Stimulated activated CD4-positive, alpha-beta T cell treated with anti-CD3 and anti-CD28 coated beads, Interleukin-1b, Interleukin-23, amount 100 ng/mL, for 1 hour (primary cell): ENCODE measurements around the gene SMURF1.

Experiments
- DNase-seq, 2 donors: peaks; one replicate each; pipeline ENCODE4 v3.0.0-alpha.2; 2020; ENCODE audit warnings: low read depth in 2 of 2

Gene SMURF1

DNA sequence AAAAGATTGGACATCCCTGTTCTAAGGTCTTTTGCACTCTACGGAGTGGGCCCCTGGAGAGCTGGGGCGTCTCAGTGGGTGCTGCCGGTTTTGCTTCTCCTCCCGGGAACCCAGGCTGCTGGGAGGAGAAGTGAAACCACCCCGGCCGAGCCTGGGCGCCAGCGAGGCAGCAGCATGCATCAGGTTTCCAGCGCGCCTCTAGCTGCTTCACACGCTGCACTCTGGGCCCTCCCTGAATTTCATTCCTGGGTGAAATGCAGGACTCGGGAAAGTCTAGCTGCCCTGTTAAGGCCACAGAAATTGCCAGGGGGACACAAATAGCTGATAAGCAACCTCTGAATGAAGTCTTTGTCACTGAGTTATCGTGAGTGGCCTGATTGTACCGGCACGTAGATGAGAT, 138.1 kb downstream of the SMURF1 start:
- DNase-seq: no peak

- no peak for DNase-seq
Observed at GRCh38 chr7:99004781-99005500, 139.0 kb downstream of the SMURF1 start.

DNA sequence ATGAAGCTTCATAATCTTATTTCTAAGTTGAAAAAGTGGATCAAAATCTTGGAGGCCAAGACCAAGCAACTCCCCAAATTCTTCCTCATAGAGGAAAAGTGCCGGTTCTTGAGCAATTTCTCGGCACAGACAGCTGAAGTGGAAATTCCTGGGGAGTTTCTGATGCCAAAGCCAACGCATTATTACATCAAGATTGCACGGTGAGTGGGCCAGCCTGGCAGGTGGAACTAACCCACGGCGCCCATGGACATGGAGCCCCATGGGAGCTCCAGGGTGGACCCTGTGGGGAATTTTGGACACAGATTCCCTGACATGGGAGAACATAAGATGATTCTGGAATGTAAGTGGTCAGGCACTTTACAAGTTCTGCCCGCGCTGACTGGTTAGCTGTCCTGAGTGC, 139.7 kb downstream of the SMURF1 start:
- DNase-seq: no peak

GRCh38 chr7:99003419-99003818, 140.5 kb downstream of the SMURF1 start:
- no peak for DNase-seq

GRCh38 chr7:99002827-99003212, 141.1 kb downstream of the SMURF1 start:
- DNase-seq: no peak

DNA sequence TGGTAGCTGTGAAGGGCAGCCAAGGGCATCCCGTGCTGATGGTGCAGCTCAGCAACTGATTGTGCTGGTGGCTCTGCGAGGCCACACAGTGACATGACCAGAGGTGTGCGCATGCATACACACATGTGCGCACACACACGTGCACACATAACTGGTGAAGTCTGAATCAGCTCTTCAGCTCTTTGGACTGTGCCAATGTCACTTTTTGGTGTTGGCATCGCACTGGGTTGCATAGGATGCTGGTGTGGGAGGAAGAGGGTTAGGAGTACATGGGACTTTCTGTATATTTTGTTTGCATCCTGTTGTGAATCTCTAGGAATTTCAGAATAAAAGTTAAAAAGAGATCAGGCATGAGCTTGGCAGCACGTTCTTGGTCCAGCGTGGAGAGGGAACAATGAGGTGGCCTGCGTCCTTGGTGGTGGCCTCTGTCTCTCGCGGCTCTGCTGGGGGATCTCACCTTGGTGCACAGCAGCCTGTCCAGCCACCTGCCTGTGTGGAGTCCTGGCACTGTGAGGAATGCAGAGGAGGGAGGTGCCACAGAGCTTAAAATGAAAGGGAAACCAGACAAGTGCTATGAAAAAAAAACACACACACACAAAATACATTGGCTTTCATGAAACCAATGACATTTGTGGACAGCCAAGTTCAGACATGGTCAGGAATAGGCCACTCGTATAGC, 141.6 kb downstream of the SMURF1 start:
- DNase-seq: no peak

GRCh38 chr7:99001482-99002147, 142.3 kb downstream of the SMURF1 start:
- no peak for DNase-seq

GRCh38 chr7:99000904-99001465, 142.9 kb downstream of the SMURF1 start:
- no peak for DNase-seq

DNA sequence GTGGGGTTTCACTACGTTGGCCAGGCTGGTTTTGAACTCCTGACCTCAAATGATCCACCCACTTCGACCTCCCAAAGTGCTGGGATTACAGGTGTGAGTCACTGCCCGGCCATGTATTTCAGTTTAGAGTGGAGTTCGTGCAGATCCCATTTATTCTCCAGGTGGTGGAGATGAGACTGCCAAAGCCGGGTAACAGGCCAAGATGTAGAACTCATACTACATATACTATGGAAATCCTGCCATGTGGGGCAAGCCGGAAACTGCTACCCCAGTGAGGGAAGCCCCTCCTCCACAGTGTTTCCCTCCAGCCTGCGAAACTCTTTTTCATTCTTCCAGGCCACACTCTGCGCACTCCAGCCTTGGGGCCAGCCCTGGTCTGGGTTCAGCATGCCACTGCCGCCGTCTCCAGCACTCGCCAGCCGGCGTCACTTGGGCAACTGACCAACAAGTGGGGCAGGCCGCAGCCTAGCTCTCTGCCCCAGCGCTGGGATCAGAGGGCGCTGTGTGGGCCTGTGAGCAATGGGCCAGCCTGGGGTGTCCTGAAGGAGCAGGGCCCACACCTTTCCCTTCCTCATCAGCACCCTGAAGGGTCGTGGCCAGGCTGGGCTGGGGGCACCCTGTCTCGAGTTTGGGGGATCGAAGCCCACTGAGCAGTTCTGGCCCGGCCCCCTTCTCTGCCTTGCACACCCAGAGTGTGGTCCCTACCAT, 143.6 kb downstream of the SMURF1 start:
- no peak for DNase-seq

- DNase-seq: no peak
Observed at GRCh38 chr7:98998821-98999725, 144.8 kb downstream of the SMURF1 start.

DNA sequence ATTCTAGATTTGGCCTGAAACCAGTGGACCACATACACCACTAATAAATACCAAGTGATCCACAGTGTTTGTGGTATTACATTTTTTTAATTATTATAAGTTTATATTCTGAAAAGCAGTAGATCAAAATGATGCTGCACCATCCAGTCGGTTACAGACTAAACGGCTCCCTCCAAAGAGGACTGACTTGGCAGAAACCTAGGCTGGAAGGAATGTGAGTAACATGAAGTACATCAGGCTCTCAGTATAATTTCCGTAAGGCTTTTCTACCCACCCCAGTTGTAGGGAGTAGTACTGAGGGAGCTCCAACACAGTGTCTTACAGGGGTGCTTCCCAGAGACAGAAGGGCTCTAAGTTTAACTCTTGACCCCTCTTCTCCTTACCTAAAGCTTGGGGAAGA, 146.1 kb downstream of the SMURF1 start:
- DNase-seq: no peak

- no peak for DNase-seq
Observed at GRCh38 chr7:98996150-98996552, 147.8 kb downstream of the SMURF1 start.

GRCh38 chr7:98995523-98996149, 148.3 kb downstream of the SMURF1 start:
- DNase-seq: no peak

DNA sequence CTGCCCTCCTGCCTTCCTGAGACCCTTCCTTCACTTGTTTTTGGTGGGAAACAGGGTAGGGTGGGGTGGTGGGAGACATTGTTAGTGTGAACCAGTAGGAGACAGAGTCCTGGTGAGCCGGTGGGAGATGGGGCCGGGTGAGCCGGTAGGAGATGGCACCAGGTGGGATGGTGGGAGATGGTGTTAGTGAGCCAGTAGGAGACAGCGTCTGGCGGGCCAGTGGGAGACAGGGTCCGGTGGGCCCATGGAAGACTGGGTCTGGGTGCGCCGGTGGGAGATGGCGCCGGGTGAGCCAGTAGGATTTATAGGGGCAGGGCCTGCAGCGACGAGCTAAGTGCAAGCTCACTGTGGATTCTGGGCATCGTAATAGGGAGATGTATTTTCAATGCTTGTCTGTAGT, 148.8 kb downstream of the SMURF1 start:
- no peak for DNase-seq

- no peak for DNase-seq
Observed at GRCh38 chr7:98994046-98994944, 149.6 kb downstream of the SMURF1 start.

GRCh38 chr7:98993024-98993897, 150.6 kb downstream of the SMURF1 start:
- no peak for DNase-seq

- no peak for DNase-seq
Observed at GRCh38 chr7:98992076-98992475, 151.8 kb downstream of the SMURF1 start.

DNA sequence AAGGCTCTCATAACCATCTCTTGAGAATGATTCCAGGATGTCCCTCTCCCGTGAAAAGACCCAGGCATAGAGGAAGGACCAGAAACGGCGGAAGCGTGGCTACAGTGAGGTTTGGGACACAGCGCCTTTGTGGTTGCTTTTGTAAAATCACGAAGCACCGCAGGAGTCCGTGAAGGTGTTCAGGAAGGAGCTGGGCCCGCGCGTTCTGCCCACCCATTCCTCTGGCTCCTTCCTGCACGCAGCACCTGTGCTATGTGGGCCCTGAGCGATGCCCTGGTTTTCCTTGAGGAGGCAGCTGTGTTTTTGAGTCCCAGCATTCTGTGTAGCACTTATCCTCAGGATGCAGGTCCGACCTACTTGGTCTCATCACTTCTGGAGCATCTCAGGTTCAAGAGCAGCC, 152.8 kb downstream of the SMURF1 start:
- no peak for DNase-seq

DNA sequence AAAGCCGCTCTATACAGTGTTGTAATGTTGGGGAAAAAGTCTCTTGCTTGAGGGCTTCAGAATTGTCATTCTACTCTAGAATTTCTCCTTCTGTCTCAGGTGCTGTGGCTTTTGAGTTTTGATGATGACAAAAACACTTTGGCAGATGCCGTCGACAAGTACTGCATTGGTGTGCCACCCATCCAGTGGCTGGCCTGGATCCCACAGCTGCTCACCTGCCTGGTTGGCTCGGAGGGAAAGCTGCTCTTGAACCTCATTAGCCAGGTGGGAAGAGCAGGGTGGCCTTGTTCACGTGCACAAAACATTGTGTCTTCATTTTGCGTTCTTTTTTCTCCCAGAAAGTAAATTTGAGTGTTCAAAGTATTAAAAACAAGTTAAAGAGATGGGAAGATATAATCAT, 153.6 kb downstream of the SMURF1 start:
- no peak for DNase-seq
